Naive thymus-derived CD4-positive, alpha-beta T cell (primary cell): ENCODE measurements around the gene SMARCD3. TPM values are rescaled to one million over a fixed set of nuclear protein-coding genes. Genes with fewer than 3 reads are reported as not detected.

ENCODE experiments used
- ATAC-seq: fragments of 150-1000 bp; cut with Tn5 transposase; 2 replicates; pipeline ENCODE4 v1.10.0; 2021; ENCODE audit warnings: mild to moderate bottlenecking, moderate library complexity
- CTCF ChIA-PET: fragments of 350-600 bp; sonication (Branson Sonifier 250); formaldehyde crosslinking; loops from one replicate; lab custom pipeline; 2021; ENCODE audit warnings: antibody characterized with exemption; lab: Charles Lee
- POLR2A ChIA-PET: fragments of 350-600 bp; sonication (Branson Sonifier 250); formaldehyde crosslinking; loops from one replicate; lab custom pipeline; 2021; ENCODE audit warnings: antibody characterized with exemption, inconsistent platforms; lab: Charles Lee
- DNase-seq, 9 donors: peaks; one replicate each; pipeline versions ENCODE4 v3.0.0 to v3.0.0-alpha.2; 2020 to 2022; ENCODE audit warnings: mixed read lengths in 1 of 9
- H3K27ac ChIP-seq: one replicate; pipeline ENCODE4 v1.7.0; 2013; ENCODE audit warnings: mild to moderate bottlenecking, low read depth, low read length, moderate library complexity
- H3K27me3 ChIP-seq, 2 donors: one replicate each; pipeline ENCODE4 v1.7.0; 2013; ENCODE audit warnings: low read length in 2 of 2, mild to moderate bottlenecking in 2 of 2, moderate library complexity in 2 of 2; ENCODE audit not compliant: control insufficient read depth in 2 of 2, insufficient read depth in 2 of 2
- H3K36me3 ChIP-seq, 3 experiments: 1 replicate in 2 of 3; 2 replicates in 1 of 3; pipeline ENCODE4 v1.7.0; 2013; ENCODE audit warnings: low read length in 3 of 3, mild to moderate bottlenecking in 3 of 3, moderate library complexity in 1 of 3; ENCODE audit not compliant: insufficient read depth in 3 of 3, control insufficient read depth in 2 of 3
- H3K4me1 ChIP-seq, 2 donors: one replicate each; pipeline ENCODE4 v1.7.0; 2013; ENCODE audit warnings: low read length in 2 of 2, mild to moderate bottlenecking in 2 of 2, moderate library complexity in 1 of 2; ENCODE audit not compliant: control insufficient read depth in 2 of 2, insufficient read depth in 2 of 2
- H3K4me3 ChIP-seq: 2 replicates; pipeline ENCODE4 v1.7.0; 2013; ENCODE audit warnings: mild to moderate bottlenecking, low read length
- H3K9me3 ChIP-seq, 3 experiments: 1 replicate in 2 of 3; 2 replicates in 1 of 3; pipeline ENCODE4 v1.7.0; 2013; ENCODE audit warnings: low read length in 3 of 3; ENCODE audit not compliant: control insufficient read depth in 2 of 3
- H3K27ac Mint-ChIP-seq, 9 donors: one replicate each; pipeline ENCODE4 v1.8.0; 2020 to 2022; ENCODE audit warnings: mixed read lengths in 9 of 9, mild to moderate bottlenecking in 8 of 9, moderate library complexity in 5 of 9, inconsistent platforms in 2 of 9
- H3K27me3 Mint-ChIP-seq, 5 donors: one replicate each; pipeline ENCODE4 v1.8.0; 2021 to 2022; ENCODE audit warnings: mixed read lengths in 5 of 5, mild to moderate bottlenecking in 1 of 5
- H3K36me3 Mint-ChIP-seq, 5 donors: one replicate each; pipeline ENCODE4 v1.8.0; 2020 to 2022; ENCODE audit warnings: mixed read lengths in 5 of 5, mild to moderate bottlenecking in 3 of 5, inconsistent platforms in 1 of 5
- H3K4me1 Mint-ChIP-seq, 7 donors: one replicate each; pipeline ENCODE4 v1.8.0; 2020 to 2022; ENCODE audit warnings: mixed read lengths in 7 of 7, mild to moderate bottlenecking in 3 of 7, inconsistent platforms in 1 of 7
- H3K4me3 Mint-ChIP-seq, 10 donors: one replicate each; pipeline ENCODE4 v1.8.0; 2020 to 2022; ENCODE audit warnings: mild to moderate bottlenecking in 10 of 10, mixed read lengths in 10 of 10, moderate library complexity in 6 of 10, inconsistent platforms in 2 of 10
- H3K9me3 Mint-ChIP-seq, 11 donors: one replicate each; pipeline ENCODE4 v1.8.0; 2020 to 2022; ENCODE audit warnings: mixed read lengths in 11 of 11, mild to moderate bottlenecking in 4 of 11, inconsistent platforms in 1 of 11, moderate library complexity in 1 of 11
- intact Hi-C, 2 donors: fragments of 100-400 bp; cut with micrococcal nuclease; formaldehyde crosslinking; loops; one replicate each; pipeline ENCODE4 v1.15.1; 2023
- polyA plus RNA-seq, 2 donors: library from polyadenylated mRNA; unstranded; fragments of 300-500 nt; fragmentation: Illumina TruSeq; gene quantifications; one replicate each; pipeline ENCODE4 v1.2.3, GENCODE V29; 2021
- total RNA-seq, 6 experiments: library from RNA in 5 of 6; stranded (reverse) in 5 of 6; gene quantifications; 1 replicate in 5 of 6; 2 replicates in 1 of 6; pipeline ENCODE4 v1.2.3 and lab custom pipeline; 2021 to 2026

The SMARCD3 gene
- total and polyA plus RNA-seq, 7 experiments from 2014 or later, result 3.8 to 45.5 (median 5.1) TPM

GRCh38 chr7:151192002-151192539, 56.4 kb downstream of the SMARCD3 start:
- no peak for DNase-seq
- Mint-ChIP-seq H3K4me3 (no peak overlapping the region), H3K9me3 (no peaks in the 10 kb centered on the region), H3K36me3 (no peaks in the 10 kb centered on the region), H3K27ac (no peak overlapping the region), H3K27me3 (peaks cover 0 to 13% (median 3%) of the 10 kb centered on the region in 5 donors), H3K4me1 (peaks cover 0 to 6% (median 5%) of the 10 kb centered on the region in 7 donors)
- no peak overlapping the region for H3K27ac ChIP-seq
- H3K4me1 ChIP-seq, result no peaks in the 10 kb centered on the region
- H3K4me3 ChIP-seq, result no peak overlapping the region
- CTCF ChIA-PET, result no interaction called here
- H3K36me3 ChIP-seq, result no peaks in the 10 kb centered on the region
- no peaks in the 10 kb centered on the region for H3K27me3 ChIP-seq
- intact Hi-C loops, result no loop called here
- H3K9me3 ChIP-seq, result no peaks in the 10 kb centered on the region
- POLR2A ChIA-PET, result no interaction called here
- ATAC-seq, result no peak

- H3K27me3 Mint-ChIP-seq, result peaks cover 0 to 13% (median 3%) of the 10 kb centered on the region in 5 donors
- H3K4me3 Mint-ChIP-seq, result no peak overlapping the region
- H3K4me1 Mint-ChIP-seq, result peaks cover 0 to 6% (median 5%) of the 10 kb centered on the region in 7 donors
- ChIA-PET CTCF (no interaction called here), POLR2A (no interaction called here)
- no peaks in the 10 kb centered on the region for H3K4me1 ChIP-seq
- intact Hi-C loops, result no loop called here
- no peaks in the 10 kb centered on the region for H3K9me3 ChIP-seq
- no peaks in the 10 kb centered on the region for H3K36me3 ChIP-seq
- no peak overlapping the region for H3K27ac ChIP-seq
- H3K36me3 Mint-ChIP-seq, result no peaks in the 10 kb centered on the region
- H3K27me3 ChIP-seq, result no peaks in the 10 kb centered on the region
- DNase-seq (no peak), ATAC-seq (no peak)
- no peaks in the 10 kb centered on the region for H3K9me3 Mint-ChIP-seq
- H3K27ac Mint-ChIP-seq, result no peak overlapping the region
- no peak overlapping the region for H3K4me3 ChIP-seq
These were observed 57.0 kb downstream of the SMARCD3 start for GRCh38 chr7:151191544-151191943.

- CTCF ChIA-PET, result no interaction called here
- intact Hi-C loops, result no loop called here
- ATAC-seq (no peak), DNase-seq (no peak)
- Mint-ChIP-seq H3K9me3 (peaks cover 0 to 2% (median 0%) of the 10 kb centered on the region in 11 donors), H3K4me3 (no peak overlapping the region), H3K4me1 (peaks cover 0 to 6% (median 2%) of the 10 kb centered on the region in 7 donors), H3K27me3 (peaks cover 0 to 13% (median 0%) of the 10 kb centered on the region in 5 donors), H3K36me3 (no peaks in the 10 kb centered on the region), H3K27ac (no peak overlapping the region)
- Histone ChIP-seq H3K4me1 (no peaks in the 10 kb centered on the region), H3K9me3 (no peaks in the 10 kb centered on the region), H3K27ac (no peak overlapping the region), H3K36me3 (no peaks in the 10 kb centered on the region), H3K4me3 (no peak overlapping the region), H3K27me3 (no peaks in the 10 kb centered on the region)
- POLR2A ChIA-PET, result no interaction called here
These were observed 59.5 kb downstream of the SMARCD3 start for GRCh38 chr7:151189038-151189437.

Other genes starting within 250 kb of the SMARCD3 start
- gene ATG9B, start 224.2 kb downstream of the SMARCD3 start, total RNA-seq, result 10 to 100 TPM; 11.3 to 46.6 (median 20.9) TPM
- gene ATG9B, start 224.2 kb downstream of the SMARCD3 start, polyA plus RNA-seq, result 10 to 100 TPM; 27.0 to 49.4 TPM
- 10 to 100 TPM; 59.7 to 88.0 (median 76.6) TPM for gene ABCB8, start 220.2 kb downstream of the SMARCD3 start, total RNA-seq
- 10 to 100 TPM; 13.8 to 18.6 TPM for gene ABCB8, start 220.2 kb downstream of the SMARCD3 start, polyA plus RNA-seq
- 10 to 100 TPM in 4 of 5 experiments, 1 to 10 TPM in 1; 6.7 to 17.7 (median 13.7) TPM for gene ASIC3, start 200.2 kb downstream of the SMARCD3 start, total RNA-seq
- gene ASIC3, start 200.2 kb downstream of the SMARCD3 start, polyA plus RNA-seq, result not detected
- 10 to 100 TPM in 1 of 5 experiments, 1 to 10 TPM in 4; 4.2 to 20.2 (median 5.6) TPM for gene CDK5, start 190.8 kb downstream of the SMARCD3 start, total RNA-seq
- gene CDK5, start 190.8 kb downstream of the SMARCD3 start, polyA plus RNA-seq, result 1 to 10 TPM; 7.7 to 9.1 TPM
- gene SLC4A2, start 189.1 kb downstream of the SMARCD3 start, total RNA-seq, result 100 to 1,000 TPM in 1 of 5 experiments, 10 to 100 TPM in 4; 38.7 to 125 (median 65.9) TPM
- gene SLC4A2, start 189.1 kb downstream of the SMARCD3 start, polyA plus RNA-seq, result 10 to 100 TPM in 1 of 2 donors, 1 to 10 TPM in 1; 7.9 to 12.1 TPM
- gene FASTK, start 167.9 kb downstream of the SMARCD3 start, total RNA-seq, result 100 to 1,000 TPM in 3 of 5 experiments, 10 to 100 TPM in 2; 94.1 to 136 (median 101) TPM
- gene FASTK, start 167.9 kb downstream of the SMARCD3 start, polyA plus RNA-seq, result 10 to 100 TPM; 49.6 to 69.4 TPM
- 10 to 100 TPM; 39.5 to 61.2 (median 42.2) TPM for gene TMUB1, start 165.2 kb downstream of the SMARCD3 start, total RNA-seq
- gene TMUB1, start 165.2 kb downstream of the SMARCD3 start, polyA plus RNA-seq, result 10 to 100 TPM; 36.0 to 53.6 TPM
- gene AGAP3, start 162.2 kb downstream of the SMARCD3 start, total RNA-seq, result 10 to 100 TPM; 27.4 to 70.6 (median 37.2) TPM
- 1 to 10 TPM; 6.0 to 6.5 TPM for gene AGAP3, start 162.2 kb downstream of the SMARCD3 start, polyA plus RNA-seq
- not detected for gene GBX1, start 81.0 kb downstream of the SMARCD3 start, total RNA-seq
- gene GBX1, start 81.0 kb downstream of the SMARCD3 start, polyA plus RNA-seq, result not detected
- not detected for gene ASB10, start 61.4 kb downstream of the SMARCD3 start, total RNA-seq
- gene ASB10, start 61.4 kb downstream of the SMARCD3 start, polyA plus RNA-seq, result not detected
- gene H2BK1, start 38.2 kb downstream of the SMARCD3 start, total RNA-seq, result 1 to 10 TPM; 1.8 to 6.4 (median 1.9) TPM
- not detected for gene H2BK1, start 38.2 kb downstream of the SMARCD3 start, polyA plus RNA-seq
- gene ABCF2, start 21.5 kb downstream of the SMARCD3 start, total RNA-seq, result 10 to 100 TPM; 17.2 to 37.8 (median 27.7) TPM
- 10 to 100 TPM; 27.1 to 47.5 TPM for gene ABCF2, start 21.5 kb downstream of the SMARCD3 start, polyA plus RNA-seq
- 10 to 100 TPM; 32.3 to 45.8 (median 42.8) TPM for gene CHPF2, start 16.2 kb downstream of the SMARCD3 start, total RNA-seq
- 10 to 100 TPM; 17.4 to 27.3 TPM for gene CHPF2, start 16.2 kb downstream of the SMARCD3 start, polyA plus RNA-seq
- gene NUB1, start 93.1 kb upstream of the SMARCD3 start, total RNA-seq, result 100 to 1,000 TPM in 2 of 5 experiments, 10 to 100 TPM in 3; 75.1 to 116 (median 82.0) TPM
- 10 to 100 TPM; 58.1 to 68.6 TPM for gene NUB1, start 93.1 kb upstream of the SMARCD3 start, polyA plus RNA-seq
- 1 to 10 TPM in 2 of 5 experiments, not detected in 3; 1.6 to 9.7 TPM for gene WDR86, start 161.3 kb upstream of the SMARCD3 start, total RNA-seq
- gene WDR86, start 161.3 kb upstream of the SMARCD3 start, polyA plus RNA-seq, result 1 to 10 TPM in 1 of 2 donors, under 1 TPM in 1; 0.24 to 3.1 TPM
- gene CRYGN, start 191.4 kb upstream of the SMARCD3 start, total RNA-seq, result 1 to 10 TPM in 1 of 5 experiments, under 1 TPM in 2, not detected in 2; 0.46 to 1.1 (median 0.61) TPM
- under 1 TPM; 0.33 to 0.48 TPM for gene CRYGN, start 191.4 kb upstream of the SMARCD3 start, polyA plus RNA-seq